GM12878 (cell line): ENCODE results near the gene GLS. TPM values are rescaled to one million over a fixed set of nuclear protein-coding genes. Genes with fewer than 3 reads are reported as not detected.

Experiments
- ATAC-seq: fragments of 200-7000 bp; cut with Tn5 transposase; 3 replicates; pipeline ENCODE4 v1.9.1; 2020; ENCODE audit warnings: mild to moderate bottlenecking, moderate library complexity
- BruUV-seq: library from RNA; stranded (reverse); fragments of 400-500 nt; replicated peaks from 2 replicates; lab custom pipeline; 2021; lab: Mats Ljungman, UMichigan
- CTCF ChIA-PET: fragments of 300-600 bp; sonication (Branson Sonifier 250); formaldehyde crosslinking; extraction: SDS; loops from one replicate; lab custom pipeline; 2021; ENCODE audit warnings: inconsistent platforms; lab: Yijun Ruan, JAX
- POLR2A ChIA-PET: fragments of 350-600 bp; formaldehyde crosslinking; extraction: SDS; loops from one replicate; lab custom pipeline; 2021; ENCODE audit warnings: inconsistent platforms; lab: Charles Lee
- RAD21 ChIA-PET: fragments of 300-600 bp; sonication (Branson Sonifier 250); formaldehyde crosslinking; loops from one replicate; lab custom pipeline; 2023; ENCODE audit warnings: antibody characterized with exemption; ENCODE audit not compliant: unreplicated experiment; lab: Charles Lee
- SMC1A ChIA-PET: fragments of 300-600 bp; sonication (Branson Sonifier 250); formaldehyde crosslinking; loops from one replicate; lab custom pipeline; 2023; ENCODE audit not compliant: unreplicated experiment, uncharacterized antibody; lab: Charles Lee
- DNase-seq: peaks from one replicate; pipeline ENCODE4 v3.0.0-alpha.2; 2011; ENCODE audit warnings: low read depth, low spot score
- FAIRE-seq: peaks from 3 replicates; lab custom pipeline; 2011; peaks lifted over from hg19 to GRCh38; lab: Jason Lieb, UNC
- H2AFZ ChIP-seq: 2 replicates; pipeline ENCODE4 v1.6.0; 2011; ENCODE audit warnings: low read depth, low read length, control low read depth; ENCODE audit not compliant: control insufficient read depth
- H3K27ac ChIP-seq: 2 replicates; pipeline ENCODE4 v1.5.1; 2011; ENCODE audit warnings: control low read depth; ENCODE audit not compliant: control insufficient read depth, insufficient read depth
- H3K27me3 ChIP-seq, 2 experiments: replicated peaks in 1 of 2; 2 replicates each; pipeline versions ENCODE4 v1.6.0 to v1.6.1; 2011; ENCODE audit warnings: low read length in 1 of 2; ENCODE audit not compliant: control insufficient read depth in 2 of 2, insufficient read depth in 2 of 2
- H3K36me3 ChIP-seq, 2 experiments: 2 replicates each; pipeline ENCODE4 v1.5.1; 2011; ENCODE audit warnings: low read length in 1 of 2; ENCODE audit not compliant: control insufficient read depth in 2 of 2, insufficient read depth in 2 of 2
- H3K4me1 ChIP-seq: 2 replicates; pipeline ENCODE4 v1.6.1; 2011; ENCODE audit warnings: mild to moderate bottlenecking, low read length, moderate library complexity, mixed read lengths; ENCODE audit not compliant: control insufficient read depth, insufficient read depth
- H3K4me2 ChIP-seq: 2 replicates; pipeline ENCODE4 v1.6.0; 2011; ENCODE audit warnings: control low read depth; ENCODE audit not compliant: control insufficient read depth, insufficient read depth
- H3K4me3 ChIP-seq: fragments of 200-600 bp; sonication (generic); 2 replicates; pipeline ENCODE4 v1.5.1; 2016
- H3K79me2 ChIP-seq: 2 replicates; pipeline ENCODE4 v1.6.0; 2011; ENCODE audit warnings: low read length; ENCODE audit not compliant: control insufficient read depth, insufficient read depth
- H3K9ac ChIP-seq: 2 replicates; pipeline ENCODE4 v1.8.0; 2011; ENCODE audit warnings: low read length, control low read depth, mixed read lengths; ENCODE audit not compliant: control insufficient read depth, insufficient read depth
- H3K9me3 ChIP-seq: replicated peaks from 3 replicates; pipeline ENCODE4 v1.5.1; 2011; ENCODE audit warnings: mild to moderate bottlenecking, low read length; ENCODE audit not compliant: control insufficient read depth, insufficient read depth
- H4K20me1 ChIP-seq: 2 replicates; pipeline ENCODE4 v1.6.0; 2011; ENCODE audit not compliant: control insufficient read depth, insufficient read depth
- CEBPZ ChIP-seq: fragments of 150-350 bp; IDR thresholded peaks from 2 replicates; pipeline ENCODE4 v1.6.1; 2016; ENCODE audit warnings: low read depth, low read length
- EGR1 ChIP-seq, 2 experiments: IDR thresholded peaks; 1 replicate in 1 of 2; 2 replicates in 1 of 2; pipeline ENCODE4 v1.6.1; 2011 to 2012; ENCODE audit warnings: low read depth in 2 of 2, low read length in 2 of 2, borderline replicate concordance in 1 of 2, mild to moderate bottlenecking in 1 of 2, moderate library complexity in 1 of 2
- POLR2A ChIP-seq: IDR thresholded peaks from 2 replicates; pipeline ENCODE4 v1.6.1; 2011; ENCODE audit warnings: low read depth, mild to moderate bottlenecking, low read length
- POLR2AphosphoS5 ChIP-seq: IDR thresholded peaks from 2 replicates; pipeline ENCODE4 v1.6.1; 2011; ENCODE audit warnings: mild to moderate bottlenecking, low read length, inconsistent platforms
- RBBP5 ChIP-seq: fragments of 200-600 bp; sonication (generic); conservative IDR thresholded peaks from 2 replicates; pipeline ENCODE4 v1.6.1; 2016
- WGBS: methylation state at CpG from one replicate; pipeline ENCODE4 v1.1.6; 2016; ENCODE audit warnings: low lambda C conversion rate; ENCODE audit not compliant: insufficient replicate concordance, insufficient coverage; ENCODE audit errors: missing lambda C conversion rate; 5-methylcytosine and 5-hydroxymethylcytosine counted together
- in situ Hi-C: fragments of 300-500 bp; cut with MboI; formaldehyde crosslinking; loops from 9 replicates; pipeline ENCODE4 v1.14.3; 2018; ENCODE audit warnings: mixed read lengths
- intact Hi-C: fragments of 100-400 bp; cut with micrococcal nuclease; formaldehyde crosslinking; loops from one replicate; pipeline ENCODE4 v1.14.2; 2022; ENCODE audit not compliant: unreplicated experiment
- polyA plus RNA-seq, 11 experiments: library from polyadenylated mRNA; depleted of rRNA in 4 of 11; unstranded in 6 of 11; stranded (reverse) in 5 of 11; fragments of >200 nt; fragmentation: Nextera tagmentation in 4 of 11; fragmentation: Illumina TruSeq in 1 of 11; extraction: Ambion mirVana in 4 of 11; extraction: Trizol in 1 of 11; gene quantifications; 1 replicate in 1 of 11; 2 replicates in 10 of 11; pipeline versions ENCODE4 v1.2.1 to v1.2.3, GENCODE V29; 2011 to 2016; ENCODE audit warnings: inconsistent platforms in 2 of 11, missing spikeins in 2 of 11, low read depth in 1 of 11
- total RNA-seq, 4 experiments: library from RNA; depleted of rRNA in 3 of 4; stranded (reverse); fragments of >200 nt in 3 of 4; fragmentation: Illumina TruSeq in 1 of 4; extraction: Trizol in 1 of 4; gene quantifications; 2 replicates each; pipeline versions ENCODE4 v1.2.1 to v1.2.3, GENCODE V29; 2013 to 2021

Gene GLS
- total and polyA plus RNA-seq, 10 of the 15 experiments (the other 5 are each of a cell fraction or from before 2014, with no cell fraction given), result 15.7 to 145 (median 70.8) TPM

GRCh38 chr2:190990132-190990531 is 109.5 kb downstream of the GLS start:
- peaks cover 6% of the 10 kb centered on the region for H4K20me1 ChIP-seq
- CTCF ChIA-PET, result interaction anchor here (0.8 to 2.1 kb wide), 2 partner anchors 22 to 185 kb away, joined by 3 to 6 read pairs; no protein-coding TSS in a partner anchor
- no peak overlapping the region for H3K9ac ChIP-seq
- no peaks in the 10 kb centered on the region for H3K27me3 ChIP-seq
- 98% methylated on average over 6 of the region's 6 CpGs for WGBS
- SMC1A ChIA-PET, result interaction anchor here (0.8 to 2.6 kb wide), 5 partner anchors 9 to 166 kb away, joined by 3 to 7 read pairs (median 4); no protein-coding TSS in a partner anchor
- TF ChIP-seq RBBP5 (no peak), EGR1 (IDR thresholded peaks at IDR 0.05; ENCODE audit: borderline replicate concordance in 1 of 2, low read depth in 2 of 2, low read length in 2 of 2) (no peak), CEBPZ (no peak), POLR2A (no peak), POLR2AphosphoS5 (peak; percentile 55)
- no peaks in the 10 kb centered on the region; the same call in 2 of the 3 replicates for H3K9me3 ChIP-seq
- H2AFZ ChIP-seq, result no peak overlapping the region
- DNase-seq (no peak), FAIRE-seq (no peak), ATAC-seq (no peak)
- POLR2A ChIA-PET, result interaction anchor here (1.0 to 1.6 kb wide), 2 partner anchors 11 to 33 kb away, joined by 3 read pairs; no protein-coding TSS in a partner anchor
- no peaks in the 10 kb centered on the region for H3K4me1 ChIP-seq
- no peak overlapping the region for H3K27ac ChIP-seq
- intact Hi-C loops (no loop called here), in situ Hi-C loops (no loop called here)
- H3K79me2 ChIP-seq, result peaks cover 1% of the 10 kb centered on the region
- H3K4me2 ChIP-seq, result no peak overlapping the region
- RAD21 ChIA-PET, result no interaction called here
- peaks cover 39 to 73% of the 10 kb centered on the region in 2 experiments for H3K36me3 ChIP-seq
- no peak overlapping the region for H3K4me3 ChIP-seq
- no TSS peak for BruUV-seq
